SK-N-SH treated with all-trans-retinoic acid at 6 μM for 48 hours (cell line): ENCODE measurements around the gene PRELID1.
"Not testable (repeated sequence)": the region's sequence is repeated elsewhere in the genome, so short reads cannot be mapped to it uniquely, and the experiment has no call there.

Experiments used
- ATAC-seq: fragments of 200-7000 bp; cut with Tn5 transposase; 3 replicates; pipeline ENCODE4 v1.9.1; 2020; ENCODE audit warnings: mild to moderate bottlenecking, moderate library complexity
- ARNTL ChIP-seq: fragments of 450-650 bp; formaldehyde crosslinking; IDR thresholded peaks from 2 replicates; pipeline ENCODE4 v1.5.0; 2020; ENCODE audit warnings: low read depth, mild to moderate bottlenecking, moderate library complexity, borderline replicate concordance
- BACH2 ChIP-seq: fragments of 250-450 bp; sonication (Bioruptor Pico); IDR thresholded peaks from 2 replicates; pipeline ENCODE4 v1.9.0; 2021; ENCODE audit warnings: mild to moderate bottlenecking, borderline replicate concordance
- CREB5 ChIP-seq: fragments of 250-450 bp; sonication (Bioruptor Pico); IDR thresholded peaks from 2 replicates; pipeline ENCODE4 v1.5.1; 2020; ENCODE audit warnings: low read depth, mild to moderate bottlenecking, moderate library complexity
- CSDC2 ChIP-seq: fragments of 250-450 bp; sonication (Bioruptor Pico); IDR thresholded peaks from 2 replicates; pipeline ENCODE4 v1.5.0; 2020; ENCODE audit warnings: mild to moderate bottlenecking, moderate library complexity
- ESRRG ChIP-seq: fragments of 250-450 bp; sonication (Bioruptor Pico); IDR thresholded peaks from 2 replicates; pipeline ENCODE4 v1.6.1; 2021; ENCODE audit warnings: mild to moderate bottlenecking
- GLIS3 ChIP-seq: fragments of 250-450 bp; sonication (Bioruptor Pico); IDR thresholded peaks from 2 replicates; pipeline ENCODE4 v1.5.0; 2020; ENCODE audit warnings: mild to moderate bottlenecking, moderate library complexity
- PATZ1 ChIP-seq: fragments of 250-450 bp; sonication (Bioruptor Pico); IDR thresholded peaks from 2 replicates; pipeline ENCODE4 v1.8.0; 2020; ENCODE audit warnings: mild to moderate bottlenecking, moderate library complexity, borderline replicate concordance
- PPARA ChIP-seq: fragments of 250-450 bp; sonication (Bioruptor Pico); IDR thresholded peaks from 2 replicates; pipeline ENCODE4 v1.5.0; 2020; ENCODE audit warnings: mild to moderate bottlenecking, borderline replicate concordance
- RARB ChIP-seq: fragments of 250-450 bp; sonication (Bioruptor Pico); IDR thresholded peaks from 2 replicates; pipeline ENCODE4 v1.8.0; 2021; ENCODE audit warnings: mild to moderate bottlenecking, moderate library complexity
- SNAI2 ChIP-seq: fragments of 250-450 bp; sonication (Bioruptor Pico); IDR thresholded peaks from 2 replicates; pipeline ENCODE4 v1.5.0; 2020; ENCODE audit warnings: mild to moderate bottlenecking, moderate library complexity
- TCF4 ChIP-seq: fragments of 250-450 bp; sonication (Bioruptor Pico); IDR thresholded peaks from 2 replicates; pipeline ENCODE4 v1.8.0; 2021; ENCODE audit warnings: mild to moderate bottlenecking, moderate library complexity, borderline replicate concordance
- TOX ChIP-seq: fragments of 250-450 bp; sonication (Bioruptor Pico); IDR thresholded peaks from 2 replicates; pipeline ENCODE4 v1.8.0; 2021; ENCODE audit warnings: mild to moderate bottlenecking, moderate library complexity, borderline replicate concordance
- ZC3H10 ChIP-seq: fragments of 250-450 bp; sonication (Bioruptor Pico); IDR thresholded peaks from 2 replicates; pipeline ENCODE4 v1.5.1; 2021; ENCODE audit warnings: mild to moderate bottlenecking, moderate library complexity
- ZFP3 ChIP-seq: fragments of 250-450 bp; sonication (Bioruptor Pico); IDR thresholded peaks from 2 replicates; pipeline ENCODE4 v1.5.0; 2020; ENCODE audit warnings: mild to moderate bottlenecking, moderate library complexity
- ZFP30 ChIP-seq: fragments of 450-650 bp; formaldehyde crosslinking; IDR thresholded peaks from 2 replicates; pipeline ENCODE4 v1.5.0; 2022; ENCODE audit warnings: mild to moderate bottlenecking, moderate library complexity
- ZNF565 ChIP-seq: fragments of 450-650 bp; formaldehyde crosslinking; conservative IDR thresholded peaks from 2 replicates; pipeline ENCODE4 v1.5.0; 2020; ENCODE audit warnings: low read depth, mild to moderate bottlenecking, moderate library complexity
- ZNF70 ChIP-seq: fragments of 450-650 bp; formaldehyde crosslinking; IDR thresholded peaks from 2 replicates; pipeline ENCODE4 v1.5.0; 2020; ENCODE audit warnings: mild to moderate bottlenecking, moderate library complexity
- ZNF8 ChIP-seq: fragments of 450-650 bp; formaldehyde crosslinking; IDR thresholded peaks from 2 replicates; pipeline ENCODE4 v1.5.0; 2020; ENCODE audit warnings: mild to moderate bottlenecking, moderate library complexity
- TF ChIP-seq, protein P1 (sequence below): fragments of 250-450 bp; sonication (Bioruptor Pico); IDR thresholded peaks from 2 replicates; pipeline ENCODE4 v1.5.0; 2020; ENCODE audit warnings: mild to moderate bottlenecking, moderate library complexity

Gene PRELID1

GRCh38 chr5:177336603-177337494 lies 33.2 kb downstream of the PRELID1 start:
- TF ChIP-seq SNAI2 (CRISPR knock-in tag) (no peak), ESRRG (CRISPR knock-in tag) (no peak), ZNF565 (CRISPR knock-in tag) (no peak), ZNF70 (CRISPR knock-in tag) (no peak), ZFP30 (CRISPR knock-in tag) (no peak)
- ATAC-seq: no peak

DNA sequence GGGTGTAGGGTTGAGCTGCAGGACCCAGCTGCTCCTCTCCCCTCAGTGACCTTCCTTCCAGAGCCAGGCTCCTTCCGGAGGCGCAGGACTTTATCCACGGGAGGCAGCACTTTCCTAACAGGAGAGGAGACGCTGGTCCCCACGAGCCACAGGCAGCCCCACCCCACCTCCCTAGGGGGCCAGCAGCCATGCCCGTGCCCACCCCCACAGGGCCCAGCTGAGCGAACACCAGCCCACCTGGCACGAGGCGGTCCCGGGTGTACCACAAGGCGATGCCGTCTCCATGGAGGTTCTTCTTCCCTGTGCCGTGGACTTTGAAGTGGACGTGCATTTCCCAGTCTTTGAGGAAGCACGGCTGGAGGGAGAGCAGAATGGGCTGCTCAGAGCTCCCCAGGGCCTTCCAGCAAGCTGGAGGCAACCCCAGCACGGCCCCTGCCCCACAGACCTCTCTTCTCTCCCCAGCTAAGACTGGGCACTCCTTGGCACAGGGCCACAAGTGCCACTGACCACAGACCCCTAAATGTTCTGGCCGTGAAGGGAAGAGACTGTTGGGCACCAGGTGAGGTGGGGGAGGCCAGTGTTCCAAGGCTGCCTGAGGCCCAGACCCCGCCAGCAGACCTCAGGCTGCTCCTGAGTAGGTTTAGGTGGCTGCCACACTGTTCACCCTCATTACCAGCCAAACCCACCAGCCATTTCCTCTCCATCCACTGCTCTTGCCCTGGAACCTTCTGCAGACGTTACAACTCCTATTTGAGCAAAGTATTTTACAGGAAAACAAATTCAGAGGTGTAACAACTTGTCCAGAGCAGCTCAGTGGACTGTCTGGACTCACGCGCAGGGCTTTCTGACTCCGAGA lies 34.9 kb downstream of the PRELID1 start:
- TF ChIP-seq CSDC2: no peak
- no peak for TF ChIP-seq CREB5 (CRISPR knock-in tag)
- TF ChIP-seq ZNF565 (CRISPR knock-in tag): no peak
- no peak for TF ChIP-seq ZNF8 (CRISPR knock-in tag)
- TF ChIP-seq TCF4 (CRISPR knock-in tag): no peak
- TF ChIP-seq BACH2: no peak
- no peak for ATAC-seq

DNA sequence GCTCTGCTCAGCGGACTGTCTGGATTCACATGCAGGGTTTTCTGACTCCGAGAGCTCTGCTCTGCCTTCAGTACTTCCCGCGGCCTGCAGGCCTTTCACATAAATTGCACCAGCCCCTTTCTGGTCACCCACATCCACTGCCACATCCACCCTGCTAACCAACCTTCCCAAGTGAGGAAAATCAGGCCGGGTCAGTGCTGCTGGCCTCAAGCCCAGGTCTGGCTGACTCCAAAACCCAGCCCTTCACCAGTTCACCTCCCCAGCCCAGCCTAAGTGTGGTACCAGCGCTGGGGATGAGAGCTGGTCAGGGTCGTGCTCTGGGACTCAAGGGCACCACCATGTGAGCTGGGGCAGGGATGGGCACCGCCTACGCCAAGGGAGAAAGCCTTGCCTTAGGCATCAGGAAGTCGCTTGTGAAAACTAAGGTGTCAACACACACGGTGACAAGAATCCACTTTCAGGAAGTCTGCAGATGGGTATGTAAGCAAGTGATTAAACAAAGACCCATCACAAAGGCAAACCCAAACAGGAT lies 35.6 kb downstream of the PRELID1 start:
- no peak for ATAC-seq
- TF ChIP-seq TOX (CRISPR knock-in tag) (no peak), CREB5 (CRISPR knock-in tag) (no peak), PPARA (CRISPR knock-in tag) (no peak), ESRRG (CRISPR knock-in tag) (no peak), GLIS3 (CRISPR knock-in tag) (no peak), ARNTL (CRISPR knock-in tag) (no peak), ZC3H10 (CRISPR knock-in tag) (no peak), ZNF565 (CRISPR knock-in tag) (no peak)
- TF ChIP-seq, protein P1, sequence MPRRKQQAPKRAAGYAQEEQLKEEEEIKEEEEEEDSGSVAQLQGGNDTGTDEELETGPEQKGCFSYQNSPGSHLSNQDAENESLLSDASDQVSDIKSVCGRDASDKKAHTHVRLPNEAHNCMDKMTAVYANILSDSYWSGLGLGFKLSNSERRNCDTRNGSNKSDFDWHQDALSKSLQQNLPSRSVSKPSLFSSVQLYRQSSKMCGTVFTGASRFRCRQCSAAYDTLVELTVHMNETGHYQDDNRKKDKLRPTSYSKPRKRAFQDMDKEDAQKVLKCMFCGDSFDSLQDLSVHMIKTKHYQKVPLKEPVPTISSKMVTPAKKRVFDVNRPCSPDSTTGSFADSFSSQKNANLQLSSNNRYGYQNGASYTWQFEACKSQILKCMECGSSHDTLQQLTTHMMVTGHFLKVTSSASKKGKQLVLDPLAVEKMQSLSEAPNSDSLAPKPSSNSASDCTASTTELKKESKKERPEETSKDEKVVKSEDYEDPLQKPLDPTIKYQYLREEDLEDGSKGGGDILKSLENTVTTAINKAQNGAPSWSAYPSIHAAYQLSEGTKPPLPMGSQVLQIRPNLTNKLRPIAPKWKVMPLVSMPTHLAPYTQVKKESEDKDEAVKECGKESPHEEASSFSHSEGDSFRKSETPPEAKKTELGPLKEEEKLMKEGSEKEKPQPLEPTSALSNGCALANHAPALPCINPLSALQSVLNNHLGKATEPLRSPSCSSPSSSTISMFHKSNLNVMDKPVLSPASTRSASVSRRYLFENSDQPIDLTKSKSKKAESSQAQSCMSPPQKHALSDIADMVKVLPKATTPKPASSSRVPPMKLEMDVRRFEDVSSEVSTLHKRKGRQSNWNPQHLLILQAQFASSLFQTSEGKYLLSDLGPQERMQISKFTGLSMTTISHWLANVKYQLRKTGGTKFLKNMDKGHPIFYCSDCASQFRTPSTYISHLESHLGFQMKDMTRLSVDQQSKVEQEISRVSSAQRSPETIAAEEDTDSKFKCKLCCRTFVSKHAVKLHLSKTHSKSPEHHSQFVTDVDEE: no peak
- TF ChIP-seq, all 23 proteins: peak for 0

DNA sequence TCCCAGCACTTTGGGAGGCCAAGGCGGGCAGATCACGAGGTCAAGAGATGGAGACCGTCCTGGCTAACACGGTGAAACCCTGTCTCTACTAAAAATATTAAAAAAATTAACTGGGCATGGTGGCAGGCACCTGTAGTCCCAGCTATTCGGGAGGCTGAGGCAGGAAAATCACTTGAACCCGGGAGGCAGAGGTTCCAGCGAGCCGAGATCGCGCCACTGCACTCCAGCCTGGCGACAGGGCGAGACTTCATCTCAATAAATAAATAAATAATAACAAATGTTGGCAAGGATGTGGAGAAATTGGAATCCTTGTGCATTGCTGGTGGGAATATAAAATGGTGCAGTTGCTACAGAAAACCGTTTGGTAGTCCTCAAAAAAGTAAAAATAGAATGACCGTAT lies 39.4 kb downstream of the PRELID1 start:
- ATAC-seq: not testable (repeated sequence)

- TF ChIP-seq ZNF70 (CRISPR knock-in tag) (no peak), RARB (CRISPR knock-in tag) (no peak), TCF4 (CRISPR knock-in tag) (no peak), ZFP3 (CRISPR knock-in tag) (no peak), PATZ1 (CRISPR knock-in tag) (no peak), ARNTL (CRISPR knock-in tag) (no peak)
- TF ChIP-seq, protein P1: no peak
- no peak for ATAC-seq
Observed at GRCh38 chr5:177343777-177344176, 40.2 kb downstream of the PRELID1 start.
